ENCODE data around the gene PTBP3.

DNA sequence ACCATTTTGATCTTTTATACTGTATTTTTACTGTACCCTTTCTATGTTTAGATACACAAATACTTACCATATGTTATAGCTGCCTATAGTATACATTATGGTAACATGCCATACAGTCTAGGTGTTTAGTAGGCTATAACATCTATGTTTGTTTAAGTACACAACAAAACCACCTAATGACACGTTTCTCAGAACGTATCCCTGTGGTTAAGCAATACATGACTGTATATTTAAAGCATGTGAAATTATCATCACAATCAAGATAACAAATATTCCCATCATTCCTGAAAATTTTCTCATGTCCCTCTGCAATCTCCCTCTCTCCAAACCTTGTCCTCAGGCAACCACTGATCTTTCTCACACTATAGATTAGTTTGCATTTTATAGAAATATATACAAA, 91.9 kb downstream of the PTBP3 start:
- TF ChIP-seq, protein P1, sequence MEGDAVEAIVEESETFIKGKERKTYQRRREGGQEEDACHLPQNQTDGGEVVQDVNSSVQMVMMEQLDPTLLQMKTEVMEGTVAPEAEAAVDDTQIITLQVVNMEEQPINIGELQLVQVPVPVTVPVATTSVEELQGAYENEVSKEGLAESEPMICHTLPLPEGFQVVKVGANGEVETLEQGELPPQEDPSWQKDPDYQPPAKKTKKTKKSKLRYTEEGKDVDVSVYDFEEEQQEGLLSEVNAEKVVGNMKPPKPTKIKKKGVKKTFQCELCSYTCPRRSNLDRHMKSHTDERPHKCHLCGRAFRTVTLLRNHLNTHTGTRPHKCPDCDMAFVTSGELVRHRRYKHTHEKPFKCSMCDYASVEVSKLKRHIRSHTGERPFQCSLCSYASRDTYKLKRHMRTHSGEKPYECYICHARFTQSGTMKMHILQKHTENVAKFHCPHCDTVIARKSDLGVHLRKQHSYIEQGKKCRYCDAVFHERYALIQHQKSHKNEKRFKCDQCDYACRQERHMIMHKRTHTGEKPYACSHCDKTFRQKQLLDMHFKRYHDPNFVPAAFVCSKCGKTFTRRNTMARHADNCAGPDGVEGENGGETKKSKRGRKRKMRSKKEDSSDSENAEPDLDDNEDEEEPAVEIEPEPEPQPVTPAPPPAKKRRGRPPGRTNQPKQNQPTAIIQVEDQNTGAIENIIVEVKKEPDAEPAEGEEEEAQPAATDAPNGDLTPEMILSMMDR (IDR thresholded peaks at IDR 0.05; ENCODE audit: low read length), result no peak
- no peak for TF ChIP-seq EZH2 (IDR thresholded peaks at IDR 0.05; ENCODE audit: borderline replicate concordance, low read length)
